Measurements from ENCODE around the gene MEX3B.

MEX3B gene

GRCh38 chr15:82046666-82047452, 1.0 kb upstream of the MEX3B start:
- DNase-seq: peak; percentile 98
- Histone ChIP-seq H3K36me3 (peaks cover 9% of the 10 kb centered on the region), H3K4me1 (peaks cover 6% of the 10 kb centered on the region), H3K4me3 (ENCODE audit: low read depth, low read length) (peak overlapping the region; percentile 92), H3K9me3 (no peaks in the 10 kb centered on the region), H3K27me3 (no peaks in the 10 kb centered on the region)
- peak; percentile 65 for TF ChIP-seq CTCF (IDR thresholded peaks at IDR 0.05; ENCODE audit: low read depth, low read length)

DNA sequence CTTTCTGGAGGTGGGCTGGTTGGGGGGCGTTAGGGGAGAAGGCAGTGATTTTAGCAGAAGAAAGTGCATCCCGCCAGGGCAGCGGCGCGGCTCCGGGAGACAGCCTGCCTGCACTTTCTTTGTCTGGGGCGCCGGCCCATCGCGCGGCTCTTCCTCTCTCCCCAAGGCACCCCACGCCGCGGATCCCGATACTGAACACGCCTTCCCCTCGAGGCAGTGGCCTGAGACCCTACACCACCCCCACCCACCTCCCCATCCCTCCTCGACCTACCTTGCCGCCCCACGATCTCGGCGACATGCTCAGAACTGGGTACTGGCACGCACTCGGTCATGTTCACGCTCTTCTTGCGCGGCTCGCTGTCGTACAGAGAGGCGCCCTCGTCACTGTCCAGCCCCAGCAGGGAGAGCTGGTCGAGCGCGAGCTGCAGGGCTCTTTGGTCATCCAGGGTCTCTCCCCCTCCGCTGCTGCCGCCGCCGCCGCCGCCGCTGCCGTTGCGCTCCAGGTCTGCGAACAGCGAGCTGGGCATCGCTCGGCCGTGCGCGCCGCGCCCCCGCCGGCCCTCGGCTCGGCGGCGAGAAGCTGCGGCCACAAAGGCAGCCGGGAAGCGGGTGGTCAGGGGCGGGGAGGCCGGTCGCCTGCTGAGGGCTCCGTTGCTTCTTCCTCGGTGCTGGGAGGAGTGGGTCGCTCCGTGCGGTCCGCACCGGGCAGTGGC, 483 bp downstream of the MEX3B start:
- peaks cover 9% of the 10 kb centered on the region for H3K36me3 ChIP-seq
- H3K9me3 ChIP-seq: no peaks in the 10 kb centered on the region
- H3K4me1 ChIP-seq: peaks cover 3% of the 10 kb centered on the region; the same call in 1 of the 2 replicates
- peak; percentile 62 for DNase-seq
- peak overlapping the region; percentile 88 for H3K4me3 ChIP-seq (ENCODE audit: low read depth, low read length)
- H3K27me3 ChIP-seq: no peaks in the 10 kb centered on the region
- TF ChIP-seq CTCF (IDR thresholded peaks at IDR 0.05; ENCODE audit: low read depth, low read length): no peak

- DNase-seq: peak; percentile 76
- TF ChIP-seq CTCF (IDR thresholded peaks at IDR 0.05; ENCODE audit: low read depth, low read length): no peak
- Histone ChIP-seq H3K4me3 (ENCODE audit: low read depth, low read length) (peak overlapping the region; percentile 88), H3K4me1 (peaks cover 3% of the 10 kb centered on the region; the same call in 1 of the 2 replicates), H3K36me3 (peaks cover 9% of the 10 kb centered on the region), H3K9me3 (no peaks in the 10 kb centered on the region), H3K27me3 (no peaks in the 10 kb centered on the region)
These were observed 1.2 kb downstream of the MEX3B start for GRCh38 chr15:82044373-82045178.

DNA sequence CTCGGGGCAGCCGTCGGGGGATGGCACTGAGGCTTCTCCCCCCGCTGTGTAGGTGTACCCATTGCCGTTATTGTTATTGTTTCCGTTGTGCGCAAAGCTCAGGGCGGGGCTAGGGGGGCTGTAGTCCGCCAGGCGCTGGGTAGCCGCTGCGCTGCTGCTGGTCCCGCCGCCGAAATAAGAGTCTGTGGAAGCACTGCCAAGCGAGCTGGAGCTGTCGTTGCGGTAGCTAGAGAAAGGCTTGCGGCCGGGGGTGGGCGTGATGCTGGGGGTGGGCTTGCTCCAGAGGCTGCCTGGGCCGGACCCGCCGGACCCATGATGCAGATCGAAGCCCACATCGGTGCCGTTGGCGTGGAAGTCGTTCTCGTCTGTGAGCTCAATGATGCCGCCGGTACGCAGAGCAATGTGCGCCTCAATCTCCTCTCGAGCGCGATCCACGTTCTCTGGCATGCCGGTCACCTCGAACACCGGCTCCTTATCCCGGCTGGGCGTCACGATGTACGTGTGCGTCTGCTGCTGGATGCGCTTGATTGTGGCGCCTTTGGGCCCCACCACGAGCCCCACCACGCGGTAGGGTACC, 1.9 kb downstream of the MEX3B start:
- no peaks in the 10 kb centered on the region for H3K9me3 ChIP-seq
- H3K27me3 ChIP-seq: no peaks in the 10 kb centered on the region
- peak overlapping the region; percentile 88 for H3K4me3 ChIP-seq (ENCODE audit: low read depth, low read length)
- H3K4me1 ChIP-seq: peaks cover 3% of the 10 kb centered on the region; the same call in 1 of the 2 replicates
- DNase-seq: no peak
- no peak for TF ChIP-seq CTCF (IDR thresholded peaks at IDR 0.05; ENCODE audit: low read depth, low read length)
- H3K36me3 ChIP-seq: peaks cover 9% of the 10 kb centered on the region

GRCh38 chr15:82043130-82043673, 2.6 kb downstream of the MEX3B start:
- Histone ChIP-seq H3K36me3 (peaks cover 9% of the 10 kb centered on the region), H3K4me3 (ENCODE audit: low read depth, low read length) (peak overlapping the region; percentile 88), H3K4me1 (peaks cover 3% of the 10 kb centered on the region; the same call in 1 of the 2 replicates), H3K27me3 (no peaks in the 10 kb centered on the region), H3K9me3 (no peaks in the 10 kb centered on the region)
- no peak for TF ChIP-seq CTCF (IDR thresholded peaks at IDR 0.05; ENCODE audit: low read depth, low read length)
- peak; percentile 19 for DNase-seq

Data from BE2C (cell line).